HG02763 (cell line): ENCODE results near the gene DENND2A.
A peak's percentile ranks its signal among the peaks of the same experiment; 100 is the strongest.
"Not testable (repeated sequence)": the region's sequence is repeated elsewhere in the genome, so short reads cannot be mapped to it uniquely, and the experiment has no call there.

Experiments used
- ATAC-seq: cut with Tn5 transposase; IDR thresholded peaks from one replicate; pipeline ENCODE4 v1.9.1; 2021; ENCODE audit warnings: mild to moderate bottlenecking, moderate library complexity; ENCODE audit not compliant: unreplicated experiment

The DENND2A gene

DNA sequence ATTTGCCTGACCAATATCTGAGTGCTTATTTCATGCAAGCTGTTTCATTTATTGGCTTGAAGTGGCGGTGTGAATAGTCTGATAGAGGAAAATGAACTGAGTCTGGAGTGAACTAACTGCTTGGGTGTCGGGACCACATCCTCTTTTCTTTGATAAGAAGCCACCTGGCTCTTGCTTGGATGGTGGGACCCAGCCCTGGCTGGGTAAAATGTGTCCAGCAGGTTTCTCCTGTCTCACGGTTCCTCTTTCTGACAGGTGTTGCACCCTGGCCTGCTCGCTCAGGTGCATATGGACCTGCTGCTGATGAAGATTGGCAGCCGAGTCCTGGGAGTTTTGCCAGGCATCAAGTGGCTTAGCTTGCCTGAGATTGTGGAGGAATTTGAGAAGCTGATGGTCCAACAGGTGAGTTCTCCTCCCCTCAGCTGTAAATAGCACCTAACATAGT, 33.8 kb upstream of the DENND2A start:
- ATAC-seq = peak; percentile 24

DNA sequence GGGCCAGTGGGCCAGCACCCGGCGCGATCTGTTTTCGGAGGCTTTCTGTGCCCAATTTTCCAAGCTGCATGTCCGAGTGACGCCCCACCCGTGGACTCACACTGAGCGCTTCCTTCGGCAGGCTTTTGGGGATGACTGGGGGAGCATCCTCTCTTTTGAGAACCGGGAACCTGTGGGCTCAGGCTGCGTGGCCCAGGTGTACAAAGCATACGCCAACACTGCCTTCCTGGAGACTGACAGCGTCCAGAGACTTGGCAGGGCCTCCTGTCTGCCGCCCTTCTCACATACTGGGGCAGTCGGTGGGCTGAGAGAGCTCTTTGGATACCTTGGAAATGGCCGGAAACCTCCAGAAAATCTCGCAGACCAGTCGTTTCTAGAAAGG, 33.2 kb upstream of the DENND2A start:
- ATAC-seq = no peak

GRCh38 chr7:140673063-140673773, 32.6 kb upstream of the DENND2A start:
- peak; percentile 46 for ATAC-seq

- peak; percentile 53 for ATAC-seq
Observed at GRCh38 chr7:140672382-140673062, 31.9 kb upstream of the DENND2A start, which contains the start of gene ADCK2. TSS of gene ADCK2 (plus strand) at chr7:140672945. CDS start at chr7:140673331, 386 bp downstream.

DNA sequence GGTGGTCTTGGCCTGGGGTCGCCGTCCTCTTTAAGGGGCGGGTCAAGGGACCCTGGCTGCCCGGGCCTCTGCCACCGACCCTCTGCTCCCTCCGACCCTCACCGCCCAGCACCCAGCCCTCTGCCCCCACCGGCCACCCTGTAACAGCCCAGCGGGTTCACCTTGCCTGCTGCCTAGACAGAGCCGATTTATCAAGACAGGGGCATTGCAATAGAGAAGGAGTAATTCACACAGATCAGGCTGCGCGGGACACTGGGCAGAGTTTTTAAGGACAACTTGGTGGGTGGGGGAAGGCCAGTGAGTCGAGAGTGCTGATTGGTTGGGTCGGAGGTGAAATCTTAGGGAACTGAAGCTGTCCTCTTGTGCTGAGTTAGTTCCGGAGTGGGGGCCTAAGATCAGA, 31.4 kb upstream of the DENND2A start:
- no peak for ATAC-seq

GRCh38 chr7:140670343-140670935, 29.8 kb upstream of the DENND2A start:
- no peak for ATAC-seq

- ATAC-seq = not testable (repeated sequence)
Observed at GRCh38 chr7:140669862-140670261, 29.2 kb upstream of the DENND2A start.

GRCh38 chr7:140669352-140669751, 28.7 kb upstream of the DENND2A start:
- no peak for ATAC-seq

DNA sequence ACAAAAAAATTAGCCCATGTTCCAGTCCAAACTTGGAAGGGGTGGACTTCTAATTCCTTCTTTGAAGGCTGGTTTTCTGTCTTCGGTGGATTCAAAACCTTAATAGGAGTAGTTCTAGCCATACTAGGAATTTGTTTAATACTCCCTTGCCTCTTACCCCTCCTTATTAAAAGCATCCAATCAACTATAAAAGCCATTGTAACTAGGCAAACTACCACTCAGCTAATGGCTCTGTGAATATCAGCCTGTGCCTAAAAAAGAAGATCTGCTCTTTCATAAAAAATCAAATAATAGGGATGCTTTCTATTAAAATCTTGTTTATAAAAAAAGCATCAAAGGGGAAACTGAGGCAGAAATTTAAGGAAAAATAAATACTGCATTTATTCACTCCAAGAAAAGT, 28.0 kb upstream of the DENND2A start:
- no peak for ATAC-seq

- no peak for ATAC-seq
Observed at GRCh38 chr7:140667476-140667875, 26.9 kb upstream of the DENND2A start.

DNA sequence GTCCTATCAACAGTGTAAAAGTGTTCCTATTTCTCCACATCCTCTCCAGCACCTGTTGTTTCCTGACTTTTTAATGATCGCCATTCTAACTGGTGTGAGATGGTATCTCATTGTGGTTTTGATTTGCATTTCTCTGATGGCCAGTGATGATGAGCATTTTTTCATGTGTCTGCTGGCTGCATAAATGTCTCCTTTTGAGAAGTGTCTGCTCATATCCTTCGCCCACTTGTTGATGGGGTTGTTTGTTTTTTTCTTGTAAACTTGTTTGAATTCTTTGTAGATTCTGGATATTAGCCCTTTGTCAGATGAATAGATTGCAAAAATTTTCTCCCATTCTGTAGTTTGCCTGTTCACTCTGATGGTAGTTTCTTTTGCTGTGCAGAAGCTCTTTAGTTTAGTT, 22.3 kb upstream of the DENND2A start:
- not testable (repeated sequence) for ATAC-seq

GRCh38 chr7:140661124-140661523, 20.5 kb upstream of the DENND2A start:
- no peak for ATAC-seq

GRCh38 chr7:140659856-140660255, 19.2 kb upstream of the DENND2A start:
- ATAC-seq = no peak

GRCh38 chr7:140657891-140658290, 17.3 kb upstream of the DENND2A start:
- ATAC-seq = no peak

GRCh38 chr7:140656548-140657515, 16.2 kb upstream of the DENND2A start:
- ATAC-seq = peak; percentile 90

DNA sequence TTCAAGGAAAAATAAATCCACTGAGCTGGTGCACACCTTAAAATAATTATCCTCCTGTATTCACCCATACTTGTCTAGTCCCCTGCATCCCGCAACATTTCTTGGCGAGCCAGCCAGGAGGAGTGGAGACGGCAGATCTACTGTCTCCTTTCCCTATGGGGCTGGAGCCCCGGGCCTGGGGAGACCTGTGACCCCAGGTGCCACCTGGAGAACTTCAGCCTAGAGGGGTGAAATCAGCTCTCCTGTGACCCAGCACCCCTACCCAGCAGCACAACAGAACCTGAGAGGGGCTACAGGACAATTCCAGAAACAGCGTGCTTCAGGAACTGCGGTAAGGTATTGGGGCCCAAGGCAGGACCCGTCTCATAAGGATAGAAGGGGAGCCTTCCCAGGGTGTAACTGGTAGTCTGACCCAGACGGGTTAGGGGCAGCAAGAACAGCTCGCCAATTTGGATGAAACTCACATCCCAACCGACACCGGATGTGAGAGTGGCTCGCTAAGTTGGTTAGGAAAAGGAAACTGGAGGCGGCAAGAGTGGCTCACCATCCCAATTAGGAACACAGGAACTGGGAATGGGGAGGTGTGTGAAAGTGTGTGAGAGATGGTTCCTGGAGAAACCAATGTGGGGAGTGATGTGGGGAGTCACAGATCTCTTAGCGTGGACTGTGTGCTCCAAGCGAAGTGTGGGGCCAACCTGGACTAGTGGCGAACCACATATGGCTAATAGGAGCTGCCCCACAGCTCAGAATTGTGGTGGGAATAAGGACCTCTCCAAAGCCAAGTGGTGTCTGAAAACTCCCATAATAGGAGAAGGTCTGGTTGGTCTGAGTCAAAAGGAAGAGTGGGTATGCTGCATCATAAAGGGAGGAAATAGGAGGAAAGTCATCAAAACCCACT, 15.1 kb upstream of the DENND2A start:
- ATAC-seq = no peak

- ATAC-seq = no peak
Observed at GRCh38 chr7:140654661-140655060, 14.0 kb upstream of the DENND2A start.

GRCh38 chr7:140654109-140654387, 13.4 kb upstream of the DENND2A start:
- no peak for ATAC-seq

- ATAC-seq = no peak
Observed at GRCh38 chr7:140653319-140654108, 12.9 kb upstream of the DENND2A start.
